Neural cell (in vitro differentiated cells): ENCODE measurements around the gene ELMOD1. TPM values are rescaled to one million over a fixed set of nuclear protein-coding genes. Genes with fewer than 3 reads are reported as not detected.

ENCODE experiments used
- H2AFZ ChIP-seq: fragments of 200-600, 300-800 bp; sonication (generic), shearing (Covaris generic); 2 replicates; pipeline ENCODE4 v1.6.0; 2014; ENCODE audit warnings: low read depth, mild to moderate bottlenecking, antibody characterized with exemption, low read length, moderate library complexity
- H3F3A ChIP-seq: fragments of 200-600 bp; shearing (Covaris generic); 2 replicates; pipeline ENCODE4 v1.6.1; 2016; ENCODE audit warnings: mild to moderate bottlenecking, moderate library complexity, mixed read lengths, antibody characterized with exemption, low read length; ENCODE audit not compliant: insufficient read depth, poor library complexity, severe bottlenecking
- H3K27ac ChIP-seq: fragments of 200-600, 300-800 bp; sonication (generic), shearing (Covaris generic); 2 replicates; pipeline ENCODE4 v1.5.1; 2014; ENCODE audit warnings: mild to moderate bottlenecking, low read length, moderate library complexity
- H3K27me3 ChIP-seq: fragments of 300-800, 200-600 bp; sonication (generic), shearing (Covaris generic); 2 replicates; pipeline ENCODE4 v1.6.0; 2014; ENCODE audit warnings: mild to moderate bottlenecking, low read depth, low read length, moderate library complexity; ENCODE audit not compliant: insufficient read depth
- H3K36me3 ChIP-seq: fragments of 300-800, 200-600 bp; sonication (generic), shearing (Covaris generic); 2 replicates; pipeline ENCODE4 v1.5.1; 2014; ENCODE audit warnings: mild to moderate bottlenecking, antibody characterized with exemption, low read length, moderate library complexity; ENCODE audit not compliant: insufficient read depth
- H3K4me2 ChIP-seq: fragments of 300-800, 200-600 bp; sonication (generic), shearing (Covaris generic); 2 replicates; pipeline ENCODE4 v1.6.0; 2014; ENCODE audit warnings: mild to moderate bottlenecking, low read length
- H3K4me3 ChIP-seq: fragments of 300-800, 200-600 bp; sonication (generic), shearing (Covaris generic); 2 replicates; pipeline ENCODE4 v1.5.1; 2014; ENCODE audit warnings: mild to moderate bottlenecking, low read length, moderate library complexity
- H3K79me2 ChIP-seq: fragments of 200-600 bp; shearing (Covaris generic); replicated peaks from 2 replicates; pipeline ENCODE4 v1.6.0; 2014; ENCODE audit warnings: mild to moderate bottlenecking, low read length, moderate library complexity; ENCODE audit not compliant: insufficient read depth
- H3K9ac ChIP-seq: fragments of 300-800, 200-600 bp; sonication (generic), shearing (Covaris generic); 2 replicates; pipeline ENCODE4 v1.6.1; 2016; ENCODE audit warnings: mild to moderate bottlenecking, low read length, mixed read lengths
- H3K9me2 ChIP-seq: fragments of 200-600 bp; shearing (Covaris generic); 2 replicates; pipeline ENCODE4 v1.6.1; 2016; ENCODE audit warnings: mild to moderate bottlenecking, low read length, mixed read lengths; ENCODE audit not compliant: insufficient read depth
- H3K9me3 ChIP-seq: fragments of 200-600, 300-800 bp; sonication (generic), shearing (Covaris generic); 2 replicates; pipeline ENCODE4 v1.6.1; 2016; ENCODE audit warnings: mild to moderate bottlenecking, mixed run types, low read length, moderate library complexity, mixed read lengths
- H4K20me1 ChIP-seq: fragments of 200-600 bp; shearing (Covaris generic); 2 replicates; pipeline ENCODE4 v1.6.1; 2016; ENCODE audit warnings: mild to moderate bottlenecking, mixed run types; ENCODE audit not compliant: insufficient read depth
- EP300 ChIP-seq: fragments of 450-650 bp; conservative IDR thresholded peaks from 2 replicates; pipeline ENCODE4 v1.6.1; 2014; ENCODE audit warnings: antibody characterized with exemption, mild to moderate bottlenecking, moderate library complexity; ENCODE audit not compliant: poor library complexity, severe bottlenecking
- EZH2 ChIP-seq: fragments of 200-600, 300-800 bp; shearing (Covaris generic), sonication (generic); IDR thresholded peaks from 2 replicates; pipeline ENCODE4 v1.6.1; 2014; ENCODE audit warnings: antibody characterized with exemption, low read length, borderline replicate concordance, mild to moderate bottlenecking; ENCODE audit not compliant: insufficient read depth, poor library complexity, severe bottlenecking
- MXI1 ChIP-seq: fragments of 450-650 bp; conservative IDR thresholded peaks from 2 replicates; pipeline ENCODE4 v1.6.1; 2014; ENCODE audit warnings: antibody characterized with exemption, mild to moderate bottlenecking; ENCODE audit not compliant: poor library complexity, severe bottlenecking
- POLR2AphosphoS5 ChIP-seq: IDR thresholded peaks from 2 replicates; pipeline ENCODE4 v1.6.1; 2012
- RAD21 ChIP-seq: fragments of 450-650 bp; conservative IDR thresholded peaks from 2 replicates; pipeline ENCODE4 v1.6.1; 2014; ENCODE audit warnings: antibody characterized with exemption, mild to moderate bottlenecking, moderate library complexity
- SMC3 ChIP-seq: fragments of 450-650 bp; conservative IDR thresholded peaks from 2 replicates; pipeline ENCODE4 v1.6.1; 2014; ENCODE audit warnings: antibody characterized with exemption, mild to moderate bottlenecking, moderate library complexity; ENCODE audit not compliant: poor library complexity
- TAF1 ChIP-seq: IDR thresholded peaks from 2 replicates; pipeline ENCODE4 v1.6.1; 2012; ENCODE audit warnings: low read depth
- polyA plus RNA-seq: library from polyadenylated mRNA; depleted of rRNA; stranded (reverse); fragments of >200 nt; gene quantifications from 2 replicates; pipeline ENCODE4 v1.2.3, GENCODE V29; 2014
- TF ChIP-seq, protein P1 (sequence below): IDR thresholded peaks from 2 replicates; pipeline ENCODE4 v1.6.1; 2012; ENCODE audit warnings: borderline replicate concordance

The ELMOD1 gene
- polyA plus RNA-seq, 1 donor from 2014 or later: 12.5 TPM

DNA sequence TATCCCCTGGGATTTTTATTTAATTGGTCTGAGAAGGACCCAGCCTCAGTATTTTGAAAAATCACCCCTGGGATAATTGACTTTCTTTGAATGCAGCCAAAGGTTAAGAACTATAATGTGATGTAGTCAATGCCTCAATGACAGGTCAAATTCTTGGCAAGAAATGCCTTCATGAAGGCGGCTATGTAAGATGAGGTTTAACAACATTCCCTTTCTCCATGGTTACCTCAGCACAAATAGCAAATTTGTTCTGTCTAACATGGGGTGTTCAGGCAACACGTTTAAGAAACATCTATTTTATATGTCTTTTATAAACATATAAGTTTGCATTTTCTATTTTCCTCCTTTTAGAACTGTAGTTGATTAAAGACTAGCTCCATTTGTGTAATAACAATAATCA is 115.6 kb downstream of the ELMOD1 start:
- H2AFZ ChIP-seq: no peak overlapping the region
- no peak overlapping the region for H3K4me3 ChIP-seq
- H3K9me2 ChIP-seq: no peaks in the 10 kb centered on the region
- H3K36me3 ChIP-seq: no peaks in the 10 kb centered on the region
- H3F3A ChIP-seq: no peaks in the 10 kb centered on the region
- no peaks in the 10 kb centered on the region for H3K79me2 ChIP-seq
- no peak for TF ChIP-seq TAF1
- TF ChIP-seq, protein P1, sequence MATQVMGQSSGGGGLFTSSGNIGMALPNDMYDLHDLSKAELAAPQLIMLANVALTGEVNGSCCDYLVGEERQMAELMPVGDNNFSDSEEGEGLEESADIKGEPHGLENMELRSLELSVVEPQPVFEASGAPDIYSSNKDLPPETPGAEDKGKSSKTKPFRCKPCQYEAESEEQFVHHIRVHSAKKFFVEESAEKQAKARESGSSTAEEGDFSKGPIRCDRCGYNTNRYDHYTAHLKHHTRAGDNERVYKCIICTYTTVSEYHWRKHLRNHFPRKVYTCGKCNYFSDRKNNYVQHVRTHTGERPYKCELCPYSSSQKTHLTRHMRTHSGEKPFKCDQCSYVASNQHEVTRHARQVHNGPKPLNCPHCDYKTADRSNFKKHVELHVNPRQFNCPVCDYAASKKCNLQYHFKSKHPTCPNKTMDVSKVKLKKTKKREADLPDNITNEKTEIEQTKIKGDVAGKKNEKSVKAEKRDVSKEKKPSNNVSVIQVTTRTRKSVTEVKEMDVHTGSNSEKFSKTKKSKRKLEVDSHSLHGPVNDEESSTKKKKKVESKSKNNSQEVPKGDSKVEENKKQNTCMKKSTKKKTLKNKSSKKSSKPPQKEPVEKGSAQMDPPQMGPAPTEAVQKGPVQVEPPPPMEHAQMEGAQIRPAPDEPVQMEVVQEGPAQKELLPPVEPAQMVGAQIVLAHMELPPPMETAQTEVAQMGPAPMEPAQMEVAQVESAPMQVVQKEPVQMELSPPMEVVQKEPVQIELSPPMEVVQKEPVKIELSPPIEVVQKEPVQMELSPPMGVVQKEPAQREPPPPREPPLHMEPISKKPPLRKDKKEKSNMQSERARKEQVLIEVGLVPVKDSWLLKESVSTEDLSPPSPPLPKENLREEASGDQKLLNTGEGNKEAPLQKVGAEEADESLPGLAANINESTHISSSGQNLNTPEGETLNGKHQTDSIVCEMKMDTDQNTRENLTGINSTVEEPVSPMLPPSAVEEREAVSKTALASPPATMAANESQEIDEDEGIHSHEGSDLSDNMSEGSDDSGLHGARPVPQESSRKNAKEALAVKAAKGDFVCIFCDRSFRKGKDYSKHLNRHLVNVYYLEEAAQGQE: no peak
- no peak for TF ChIP-seq RAD21
- no peak for TF ChIP-seq EZH2
- no peak for TF ChIP-seq EP300
- no peak for TF ChIP-seq SMC3
- no peak for TF ChIP-seq POLR2AphosphoS5
- no peak overlapping the region for H3K4me2 ChIP-seq
- no peaks in the 10 kb centered on the region for H4K20me1 ChIP-seq
- H3K27me3 ChIP-seq: peaks cover 2% of the 10 kb centered on the region
- no peak overlapping the region for H3K9ac ChIP-seq
- H3K9me3 ChIP-seq: no peaks in the 10 kb centered on the region
- H3K27ac ChIP-seq: no peak overlapping the region

- H3F3A ChIP-seq: no peaks in the 10 kb centered on the region
- H3K4me2 ChIP-seq: no peak overlapping the region
- no peak overlapping the region for H3K9ac ChIP-seq
- H3K36me3 ChIP-seq: no peaks in the 10 kb centered on the region
- H3K27ac ChIP-seq: no peak overlapping the region
- H3K9me2 ChIP-seq: no peaks in the 10 kb centered on the region
- no peaks in the 10 kb centered on the region for H4K20me1 ChIP-seq
- no peaks in the 10 kb centered on the region for H3K9me3 ChIP-seq
- TF ChIP-seq SMC3 (no peak), TAF1 (no peak), EZH2 (no peak), MXI1 (no peak)
- H2AFZ ChIP-seq: no peak overlapping the region
- H3K79me2 ChIP-seq: no peaks in the 10 kb centered on the region
- H3K27me3 ChIP-seq: peaks cover 4% of the 10 kb centered on the region
- H3K4me3 ChIP-seq: no peak overlapping the region
Observed at GRCh38 chr11:107707215-107707671, 116.3 kb downstream of the ELMOD1 start.

GRCh38 chr11:107707807-107708206 is 116.9 kb downstream of the ELMOD1 start:
- H3K27ac ChIP-seq: no peak overlapping the region
- peaks cover 4% of the 10 kb centered on the region for H3K27me3 ChIP-seq
- no peak overlapping the region for H3K9ac ChIP-seq
- H3K36me3 ChIP-seq: no peaks in the 10 kb centered on the region
- H2AFZ ChIP-seq: no peak overlapping the region
- no peaks in the 10 kb centered on the region for H4K20me1 ChIP-seq
- H3F3A ChIP-seq: no peaks in the 10 kb centered on the region
- no peaks in the 10 kb centered on the region for H3K79me2 ChIP-seq
- H3K4me3 ChIP-seq: no peak overlapping the region
- H3K9me2 ChIP-seq: no peaks in the 10 kb centered on the region
- no peaks in the 10 kb centered on the region for H3K9me3 ChIP-seq
- H3K4me2 ChIP-seq: no peak overlapping the region
- TF ChIP-seq MXI1: no peak
- no peak for TF ChIP-seq POLR2AphosphoS5
